HG03108 (cell line): ENCODE results near the gene CNTNAP4.

Source experiments
- ATAC-seq: cut with Tn5 transposase; IDR thresholded peaks from one replicate; pipeline ENCODE4 v1.9.1; 2021; ENCODE audit warnings: moderate library complexity; ENCODE audit not compliant: unreplicated experiment

Gene CNTNAP4

GRCh38 chr16:76303637-76304314, 26.6 kb downstream of the CNTNAP4 start:
- ATAC-seq, result no peak

GRCh38 chr16:76309639-76310335, 32.6 kb downstream of the CNTNAP4 start:
- ATAC-seq, result no peak

- ATAC-seq, result no peak
Measured at GRCh38 chr16:76311260-76311659, 34.1 kb downstream of the CNTNAP4 start.

- ATAC-seq, result no peak
Measured at GRCh38 chr16:76318565-76318964, 41.4 kb downstream of the CNTNAP4 start.

GRCh38 chr16:76329106-76329505, 51.9 kb downstream of the CNTNAP4 start:
- no peak for ATAC-seq

GRCh38 chr16:76335180-76335974, 58.2 kb downstream of the CNTNAP4 start:
- no peak for ATAC-seq

- no peak for ATAC-seq
Measured at GRCh38 chr16:76336112-76336511, 58.9 kb downstream of the CNTNAP4 start.

- no peak for ATAC-seq
Measured at GRCh38 chr16:76338472-76338871, 61.3 kb downstream of the CNTNAP4 start.

GRCh38 chr16:76343769-76344168, 66.6 kb downstream of the CNTNAP4 start:
- ATAC-seq, result no peak

- no peak for ATAC-seq
Measured at GRCh38 chr16:76345163-76345661, 68.0 kb downstream of the CNTNAP4 start.

- no peak for ATAC-seq
Measured at GRCh38 chr16:76346210-76346609, 69.0 kb downstream of the CNTNAP4 start.

- no peak for ATAC-seq
Measured at GRCh38 chr16:76351441-76351840, 74.2 kb downstream of the CNTNAP4 start.

- no peak for ATAC-seq
Measured at GRCh38 chr16:76360404-76360803, 83.2 kb downstream of the CNTNAP4 start.

- ATAC-seq, result no peak
Measured at GRCh38 chr16:76370344-76370743, 93.1 kb downstream of the CNTNAP4 start.

- no peak for ATAC-seq
Measured at GRCh38 chr16:76371441-76371840, 94.2 kb downstream of the CNTNAP4 start.

- ATAC-seq, result no peak
Measured at GRCh38 chr16:76373998-76374397, 96.8 kb downstream of the CNTNAP4 start.

GRCh38 chr16:76376988-76377387, 99.8 kb downstream of the CNTNAP4 start:
- no peak for ATAC-seq

GRCh38 chr16:76378020-76378419, 100.8 kb downstream of the CNTNAP4 start:
- ATAC-seq, result no peak

GRCh38 chr16:76381096-76381495, 103.9 kb downstream of the CNTNAP4 start:
- ATAC-seq, result no peak

GRCh38 chr16:76385601-76386230, 108.5 kb downstream of the CNTNAP4 start:
- ATAC-seq, result no peak

- ATAC-seq, result no peak
Measured at GRCh38 chr16:76386784-76387183, 109.6 kb downstream of the CNTNAP4 start.
